Sigmoid colon (tissue), 7 donors: ENCODE measurements around the gene PON1. TPM values are rescaled to one million over a fixed set of nuclear protein-coding genes. Genes with fewer than 3 reads are reported as not detected.

Experiments used
- DNase-seq: peaks from one replicate; pipeline ENCODE4 v3.0.0-alpha.2; 2019
- H3K27ac ChIP-seq, 4 donors: fragments of 200-600 bp; sonication (generic); one replicate each; pipeline ENCODE4 v1.5.1; 2016 to 2019; ENCODE audit warnings: mild to moderate bottlenecking in 1 of 4
- H3K27me3 ChIP-seq, 3 donors: fragments of 200-600 bp; sonication (generic); one replicate each; pipeline ENCODE4 v1.5.1; 2019; ENCODE audit warnings: mild to moderate bottlenecking in 1 of 3
- H3K36me3 ChIP-seq, 4 donors: fragments of 200-600 bp; sonication (generic); one replicate each; pipeline ENCODE4 v1.5.1; 2016 to 2019
- H3K4me1 ChIP-seq, 4 donors: fragments of 200-600 bp; sonication (generic); one replicate each; pipeline ENCODE4 v1.5.1; 2017 to 2019
- H3K4me3 ChIP-seq, 4 donors: fragments of 200-600 bp; sonication (generic); one replicate each; pipeline ENCODE4 v1.5.1; 2017 to 2019; ENCODE audit warnings: mild to moderate bottlenecking in 2 of 4, moderate library complexity in 1 of 4
- H3K9me3 ChIP-seq, 4 donors: fragments of 200-600 bp in 3 of 4; sonication (generic) in 3 of 4; one replicate each; pipeline versions ENCODE4 v1.5.1 to v1.6.1; 2013 to 2019
- EP300 ChIP-seq, 4 donors: sonication (generic); formaldehyde crosslinking; IDR thresholded peaks; one replicate each; pipeline ENCODE4 v1.6.1; 2017; ENCODE audit warnings: antibody characterized with exemption in 4 of 4
- POLR2A ChIP-seq, 2 donors: fragments of 450-650 bp; IDR thresholded peaks; one replicate each; pipeline ENCODE4 v1.6.1; 2016; ENCODE audit warnings: antibody characterized with exemption in 2 of 2, mild to moderate bottlenecking in 2 of 2, moderate library complexity in 2 of 2
- POLR2AphosphoS5 ChIP-seq, 4 donors: sonication (generic); formaldehyde crosslinking; IDR thresholded peaks; one replicate each; pipeline ENCODE4 v1.6.1; 2017; ENCODE audit warnings: antibody characterized with exemption in 4 of 4
- WGBS, 2 donors: extraction: QIAGEN DNeasy Blood & Tissue Kit; methylation state at CpG; one replicate each; pipeline ENCODE4 v1.1.7; 2013; 5-methylcytosine and 5-hydroxymethylcytosine counted together
- intact Hi-C: fragments of 100-400 bp; cut with DNase I; formaldehyde crosslinking; loops from one replicate; pipeline ENCODE4 v1.15.1; 2023
- polyA plus RNA-seq, 3 donors: library from polyadenylated mRNA; stranded (reverse); fragments of 200-250 nt; gene quantifications; one replicate each; pipeline ENCODE4 v1.2.3, GENCODE V29; 2013
- total RNA-seq, 4 donors: library from RNA; depleted of rRNA; stranded (reverse); fragments of >200 nt; gene quantifications; one replicate each; pipeline ENCODE4 v1.1.0, GENCODE V29; 2016
- TF ChIP-seq, protein P1 (sequence below), 4 experiments: fragments of 450-650 bp in 3 of 4; fragments of 200-600 bp in 1 of 4; IDR thresholded peaks; one replicate each; pipeline ENCODE4 v1.5.1; 2016 to 2019; ENCODE audit warnings: antibody characterized with exemption in 4 of 4, mild to moderate bottlenecking in 3 of 4, moderate library complexity in 2 of 4
- donor health status: healthy with polysubstance abuse.
- donor health status: Bipolar disorder and iron deficiency.
- donor health status: healthy.

Gene PON1
- total and polyA plus RNA-seq, 7 donors: 0.16 to 0.19 TPM; not detected in 5

GRCh38 chr7:95317546-95317945 lies 6.8 kb downstream of the PON1 start:
- WGBS, 2 donors: 46 to 59% methylated on average over 2 of the region's 2 CpGs
- H3K27ac ChIP-seq: no peak overlapping the region
- no peak for DNase-seq
- TF ChIP-seq POLR2AphosphoS5 (IDR thresholded peaks at IDR 0.05) (no peak), POLR2A (IDR thresholded peaks at IDR 0.05) (no peak), EP300 (IDR thresholded peaks at IDR 0.05) (no peak)
- TF ChIP-seq, protein P1, sequence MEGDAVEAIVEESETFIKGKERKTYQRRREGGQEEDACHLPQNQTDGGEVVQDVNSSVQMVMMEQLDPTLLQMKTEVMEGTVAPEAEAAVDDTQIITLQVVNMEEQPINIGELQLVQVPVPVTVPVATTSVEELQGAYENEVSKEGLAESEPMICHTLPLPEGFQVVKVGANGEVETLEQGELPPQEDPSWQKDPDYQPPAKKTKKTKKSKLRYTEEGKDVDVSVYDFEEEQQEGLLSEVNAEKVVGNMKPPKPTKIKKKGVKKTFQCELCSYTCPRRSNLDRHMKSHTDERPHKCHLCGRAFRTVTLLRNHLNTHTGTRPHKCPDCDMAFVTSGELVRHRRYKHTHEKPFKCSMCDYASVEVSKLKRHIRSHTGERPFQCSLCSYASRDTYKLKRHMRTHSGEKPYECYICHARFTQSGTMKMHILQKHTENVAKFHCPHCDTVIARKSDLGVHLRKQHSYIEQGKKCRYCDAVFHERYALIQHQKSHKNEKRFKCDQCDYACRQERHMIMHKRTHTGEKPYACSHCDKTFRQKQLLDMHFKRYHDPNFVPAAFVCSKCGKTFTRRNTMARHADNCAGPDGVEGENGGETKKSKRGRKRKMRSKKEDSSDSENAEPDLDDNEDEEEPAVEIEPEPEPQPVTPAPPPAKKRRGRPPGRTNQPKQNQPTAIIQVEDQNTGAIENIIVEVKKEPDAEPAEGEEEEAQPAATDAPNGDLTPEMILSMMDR (IDR thresholded peaks at IDR 0.05): no peak
- no peaks in the 10 kb centered on the region for H3K36me3 ChIP-seq
- no peaks in the 10 kb centered on the region for H3K9me3 ChIP-seq
- H3K4me1 ChIP-seq: no peaks in the 10 kb centered on the region
- no peaks in the 10 kb centered on the region for H3K27me3 ChIP-seq
- no peak overlapping the region for H3K4me3 ChIP-seq
- intact Hi-C loops: no loop called here

DNA sequence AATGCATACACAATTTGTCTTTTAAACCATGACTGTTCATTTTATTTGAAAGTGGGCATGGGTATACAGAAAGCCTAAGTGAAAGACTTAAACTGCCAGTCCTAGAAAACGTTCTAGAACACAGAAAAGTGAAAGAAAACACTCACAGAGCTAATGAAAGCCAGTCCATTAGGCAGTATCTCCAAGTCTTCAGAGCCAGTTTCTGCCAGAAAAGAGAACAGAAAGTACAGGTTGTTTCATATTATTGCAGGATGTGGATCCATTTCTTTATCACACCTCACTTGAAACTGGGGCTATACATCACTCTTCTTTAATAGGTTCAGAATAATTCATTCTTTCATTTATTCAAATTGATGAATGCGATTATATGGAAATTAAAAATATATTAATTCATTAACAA lies 7.7 kb downstream of the PON1 start:
- Histone ChIP-seq H3K36me3 (no peaks in the 10 kb centered on the region), H3K4me3 (no peak overlapping the region), H3K27ac (no peak overlapping the region), H3K4me1 (no peaks in the 10 kb centered on the region), H3K27me3 (no peaks in the 10 kb centered on the region), H3K9me3 (no peaks in the 10 kb centered on the region)
- WGBS, 2 donors: 80 to 87% methylated on average over 2 of the region's 2 CpGs
- no peak for DNase-seq
- intact Hi-C loops: no loop called here
- no peak for TF ChIP-seq POLR2A (IDR thresholded peaks at IDR 0.05)
- no peak for TF ChIP-seq EP300 (IDR thresholded peaks at IDR 0.05)
- TF ChIP-seq, protein P1 (IDR thresholded peaks at IDR 0.05): no peak
- TF ChIP-seq POLR2AphosphoS5 (IDR thresholded peaks at IDR 0.05): no peak

GRCh38 chr7:95312561-95312960 lies 11.8 kb downstream of the PON1 start:
- Histone ChIP-seq H3K4me1 (no peaks in the 10 kb centered on the region), H3K9me3 (no peaks in the 10 kb centered on the region), H3K27ac (no peak overlapping the region), H3K27me3 (no peaks in the 10 kb centered on the region), H3K36me3 (no peaks in the 10 kb centered on the region), H3K4me3 (no peak overlapping the region)
- no peak for DNase-seq
- no peak for TF ChIP-seq EP300 (IDR thresholded peaks at IDR 0.05)
- TF ChIP-seq, protein P1 (IDR thresholded peaks at IDR 0.05): no peak
- no peak for TF ChIP-seq POLR2AphosphoS5 (IDR thresholded peaks at IDR 0.05)
- no peak for TF ChIP-seq POLR2A (IDR thresholded peaks at IDR 0.05)
- intact Hi-C loops: no loop called here
- 95 to 96% methylated on average over 4 of the region's 4 CpGs for WGBS, 2 donors

- H3K36me3 ChIP-seq: no peaks in the 10 kb centered on the region
- TF ChIP-seq POLR2A (IDR thresholded peaks at IDR 0.05): no peak
- TF ChIP-seq, protein P1 (IDR thresholded peaks at IDR 0.05): no peak
- TF ChIP-seq EP300 (IDR thresholded peaks at IDR 0.05): no peak
- no peak for TF ChIP-seq POLR2AphosphoS5 (IDR thresholded peaks at IDR 0.05)
- intact Hi-C loops: no loop called here
- 89 to 90% methylated on average over 2 of the region's 2 CpGs for WGBS, 2 donors
- no peaks in the 10 kb centered on the region for H3K27me3 ChIP-seq
- H3K9me3 ChIP-seq: no peaks in the 10 kb centered on the region
- no peaks in the 10 kb centered on the region for H3K4me1 ChIP-seq
- H3K4me3 ChIP-seq: no peak overlapping the region
- H3K27ac ChIP-seq: no peak overlapping the region
- no peak for DNase-seq
Measured at GRCh38 chr7:95311389-95311788, 12.9 kb downstream of the PON1 start.

DNA sequence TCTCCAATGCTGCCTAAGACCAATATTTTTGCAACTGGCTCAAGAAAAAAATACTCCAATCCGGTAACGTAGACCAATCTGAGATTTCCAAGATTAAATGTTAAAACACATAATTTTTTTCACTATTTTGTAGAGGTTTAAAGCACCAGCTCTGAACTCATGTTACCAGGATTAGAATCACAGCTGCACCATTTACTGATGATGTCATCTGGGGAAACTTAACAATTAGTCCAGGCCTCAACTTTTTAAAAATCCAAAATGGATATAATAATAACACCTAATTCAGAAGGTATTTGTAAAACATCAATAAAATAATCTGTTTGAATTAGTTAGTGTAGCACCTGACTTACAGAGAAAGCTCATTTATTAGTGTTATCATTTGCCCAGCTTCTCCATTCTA lies 14.4 kb downstream of the PON1 start:
- WGBS, 2 donors: 88 to 95% methylated on average over 2 of the region's 2 CpGs
- intact Hi-C loops: no loop called here

More for the DNA sequence above, 14.4 kb downstream of the PON1 start:
- Histone ChIP-seq H3K27ac (no peak overlapping the region), H3K27me3 (peaks cover 0 to 4% (median 0%) of the 10 kb centered on the region in 3 donors), H3K4me1 (no peaks in the 10 kb centered on the region), H3K4me3 (no peak overlapping the region), H3K36me3 (no peaks in the 10 kb centered on the region), H3K9me3 (no peaks in the 10 kb centered on the region)
- TF ChIP-seq POLR2AphosphoS5 (IDR thresholded peaks at IDR 0.05) (no peak), EP300 (IDR thresholded peaks at IDR 0.05) (no peak), POLR2A (IDR thresholded peaks at IDR 0.05) (no peak)
- TF ChIP-seq, protein P1 (IDR thresholded peaks at IDR 0.05): no peak
- no peak for DNase-seq
